Liver (tissue), 9 donors: ENCODE results near the gene POU3F1. TPM values are rescaled to one million over a fixed set of nuclear protein-coding genes. Genes with fewer than 3 reads are reported as not detected.

Experiments used
- DNase-seq: peaks from one replicate; pipeline ENCODE4 v3.0.0-alpha.2; 2017; ENCODE audit warnings: low spot score
- H3K27ac ChIP-seq, 2 donors: one replicate each; pipeline ENCODE4 v1.7.0; 2013; ENCODE audit warnings: inconsistent platforms in 2 of 2, low read length in 2 of 2, control low read depth in 1 of 2, low read depth in 1 of 2, mild to moderate bottlenecking in 1 of 2
- H3K27me3 ChIP-seq, 4 donors: one replicate each; pipeline versions ENCODE4 v1.6.1 to v1.7.0; 2013; ENCODE audit warnings: low read length in 3 of 4, inconsistent platforms in 1 of 4, mild to moderate bottlenecking in 1 of 4, moderate library complexity in 1 of 4; ENCODE audit not compliant: control insufficient read depth in 4 of 4, insufficient read depth in 4 of 4
- H3K36me3 ChIP-seq, 4 donors: one replicate each; pipeline versions ENCODE4 v1.6.1 to v1.7.0; 2013; ENCODE audit warnings: low read length in 3 of 4, mild to moderate bottlenecking in 3 of 4, low read depth in 1 of 4, moderate library complexity in 1 of 4; ENCODE audit not compliant: control insufficient read depth in 4 of 4, insufficient read depth in 3 of 4
- H3K4me1 ChIP-seq, 4 donors: one replicate each; pipeline versions ENCODE4 v1.6.1 to v1.7.0; 2013; ENCODE audit warnings: low read length in 3 of 4, mild to moderate bottlenecking in 3 of 4, moderate library complexity in 1 of 4; ENCODE audit not compliant: control insufficient read depth in 4 of 4, insufficient read depth in 4 of 4
- H3K4me3 ChIP-seq, 3 donors: one replicate each; pipeline versions ENCODE4 v1.6.1 to v1.7.0; 2013; ENCODE audit warnings: low read length in 3 of 3, control low read depth in 1 of 3, low read depth in 1 of 3, mild to moderate bottlenecking in 1 of 3
- H3K9ac ChIP-seq, 2 donors: one replicate each; pipeline ENCODE4 v1.7.0; 2013; ENCODE audit warnings: low read length in 2 of 2, mild to moderate bottlenecking in 2 of 2, moderate library complexity in 2 of 2, control low read depth in 1 of 2, low read depth in 1 of 2
- H3K9me3 ChIP-seq, 4 donors: one replicate each; pipeline versions ENCODE4 v1.6.1 to v1.7.0; 2013; ENCODE audit warnings: low read length in 3 of 4; ENCODE audit not compliant: control insufficient read depth in 4 of 4
- ATF3 ChIP-seq: IDR thresholded peaks from 2 replicates; pipeline ENCODE4 v1.6.1; 2016; ENCODE audit warnings: antibody characterized with exemption
- CTCF ChIP-seq: fragments of 150-350 bp; IDR thresholded peaks from 2 replicates; pipeline ENCODE4 v1.5.1; 2017; ENCODE audit warnings: improper control_type of control experiment, low read depth, low read length; ENCODE audit not compliant: missing input control
- EGR1 ChIP-seq, 2 donors: IDR thresholded peaks; 2 replicates each; pipeline ENCODE4 v1.6.1; 2016 to 2018; ENCODE audit warnings: antibody characterized with exemption in 2 of 2, low read depth in 2 of 2
- FOXA1 ChIP-seq: IDR thresholded peaks from 2 replicates; pipeline ENCODE4 v1.6.1; 2016; ENCODE audit warnings: antibody characterized with exemption
- HNF4G ChIP-seq: IDR thresholded peaks from 2 replicates; pipeline ENCODE4 v1.6.1; 2016; ENCODE audit warnings: antibody characterized with exemption
- JUND ChIP-seq, 2 donors: IDR thresholded peaks; 2 replicates each; pipeline ENCODE4 v1.6.1; 2016; ENCODE audit warnings: antibody characterized with exemption in 2 of 2
- MAX ChIP-seq: IDR thresholded peaks from 2 replicates; pipeline ENCODE4 v1.6.1; 2016; ENCODE audit warnings: antibody characterized with exemption
- NR2F2 ChIP-seq: IDR thresholded peaks from 2 replicates; pipeline ENCODE4 v1.6.1; 2016; ENCODE audit warnings: antibody characterized with exemption
- RAD21 ChIP-seq, 2 donors: IDR thresholded peaks; 2 replicates each; pipeline ENCODE4 v1.6.1; 2016; ENCODE audit warnings: antibody characterized with exemption in 2 of 2, mild to moderate bottlenecking in 2 of 2
- SP1 ChIP-seq: IDR thresholded peaks from 2 replicates; pipeline ENCODE4 v1.6.1; 2018; ENCODE audit warnings: antibody characterized with exemption, mild to moderate bottlenecking
- TAF1 ChIP-seq: conservative IDR thresholded peaks from 2 replicates; pipeline ENCODE4 v1.6.1; 2016; ENCODE audit warnings: antibody characterized with exemption, mild to moderate bottlenecking
- YY1 ChIP-seq: IDR thresholded peaks from 2 replicates; pipeline ENCODE4 v1.6.1; 2016; ENCODE audit warnings: antibody characterized with exemption, mild to moderate bottlenecking
- ZBTB33 ChIP-seq: IDR thresholded peaks from 2 replicates; pipeline ENCODE4 v1.6.1; 2016; ENCODE audit warnings: antibody characterized with exemption
- WGBS: extraction: QIAGEN DNeasy Blood & Tissue Kit; methylation state at CpG from one replicate; pipeline ENCODE4 v1.1.7; 2013; 5-methylcytosine and 5-hydroxymethylcytosine counted together
- polyA plus RNA-seq, 2 donors: library from polyadenylated mRNA; stranded (reverse) in 1 of 2; unstranded in 1 of 2; fragments of 200-250 nt in 1 of 2; fragments of >200 nt in 1 of 2; fragmentation: Nextera tagmentation in 1 of 2; extraction: Ambion mirVana in 1 of 2; gene quantifications; one replicate each; pipeline versions ENCODE4 v1.2.1 to v1.2.3, GENCODE V29; 2013 to 2015
- total RNA-seq, 2 donors: library from RNA; depleted of rRNA; stranded (reverse); fragments of >200 nt; gene quantifications; one replicate each; pipeline ENCODE4 v1.2.3, GENCODE V29; 2014
- donor health status: healthy.
- donor health status: healthy.
- donor health status: healthy.
- donor health status: healthy.
- donor health status: healthy.

The POU3F1 gene
- total and polyA plus RNA-seq, 4 donors, result not detected

GRCh38 chr1:38064197-38064903, 17.8 kb upstream of the POU3F1 start (continued):
- no peak for TF ChIP-seq ZBTB33

- no peaks in the 10 kb centered on the region for H3K4me1 ChIP-seq
- H3K4me3 ChIP-seq, result no peak overlapping the region
- WGBS, result 91% methylated on average over 5 of the region's 5 CpGs
- DNase-seq, result no peak
- H3K27ac ChIP-seq, result no peak overlapping the region
- H3K9me3 ChIP-seq, result no peaks in the 10 kb centered on the region
- H3K36me3 ChIP-seq, result no peaks in the 10 kb centered on the region
- H3K27me3 ChIP-seq, result no peaks in the 10 kb centered on the region
- TF ChIP-seq SP1, result no peak
- no peak for TF ChIP-seq ATF3
- no peak for TF ChIP-seq ZBTB33
- H3K9ac ChIP-seq, result no peak overlapping the region
Observed at GRCh38 chr1:38063616-38064015, 17.0 kb upstream of the POU3F1 start.

- Histone ChIP-seq H3K27me3 (no peaks in the 10 kb centered on the region), H3K4me3 (no peak overlapping the region), H3K36me3 (no peaks in the 10 kb centered on the region), H3K9me3 (no peaks in the 10 kb centered on the region), H3K27ac (no peak overlapping the region), H3K4me1 (no peaks in the 10 kb centered on the region), H3K9ac (no peak overlapping the region)
- no peak for DNase-seq
- WGBS, result 83% methylated on average over 6 of the region's 6 CpGs
- TF ChIP-seq YY1 (no peak), JUND (IDR thresholded peaks at IDR 0.05) (no peak)
Observed at GRCh38 chr1:38062361-38063288, 16.0 kb upstream of the POU3F1 start.

- no peaks in the 10 kb centered on the region for H3K36me3 ChIP-seq
- WGBS, result 82% methylated on average over 7 of the region's 7 CpGs
- H3K9ac ChIP-seq, result no peak overlapping the region
- no peak overlapping the region for H3K27ac ChIP-seq
- DNase-seq, result no peak
- no peaks in the 10 kb centered on the region for H3K27me3 ChIP-seq
- H3K4me3 ChIP-seq, result no peak overlapping the region
- H3K9me3 ChIP-seq, result no peaks in the 10 kb centered on the region
- no peaks in the 10 kb centered on the region for H3K4me1 ChIP-seq
- TF ChIP-seq NR2F2 (no peak), SP1 (no peak), ATF3 (no peak), TAF1 (no peak), EGR1 (IDR thresholded peaks at IDR 0.05; ENCODE audit: low read depth in 2 of 2) (no peak), HNF4G (no peak), RAD21 (IDR thresholded peaks at IDR 0.05) (no peak), JUND (IDR thresholded peaks at IDR 0.05) (no peak), FOXA1 (no peak), CTCF (no peak), ZBTB33 (no peak), MAX (no peak)
Observed at GRCh38 chr1:38061883-38062328, 15.3 kb upstream of the POU3F1 start.
